BE2C (cell line): ENCODE measurements around the gene CDC14B.

ENCODE experiments used
- DNase-seq: peaks from one replicate; pipeline ENCODE4 v3.0.0-alpha.2; 2020
- H3K27me3 ChIP-seq: fragments of 250-450 bp; sonication (Bioruptor Pico); 2 replicates; pipeline ENCODE4 v1.5.1; 2020; ENCODE audit warnings: mild to moderate bottlenecking
- H3K36me3 ChIP-seq: fragments of 250-450 bp; sonication (Bioruptor Pico); 2 replicates; pipeline ENCODE4 v1.5.1; 2020; ENCODE audit warnings: mild to moderate bottlenecking
- H3K4me1 ChIP-seq: fragments of 250-450 bp; sonication (Bioruptor Pico); 2 replicates; pipeline ENCODE4 v1.5.1; 2020
- H3K4me3 ChIP-seq: 2 replicates; pipeline ENCODE4 v1.5.1; 2011; ENCODE audit warnings: low read depth, low read length
- H3K9me3 ChIP-seq: fragments of 250-450 bp; sonication (Bioruptor Pico); 2 replicates; pipeline ENCODE4 v1.5.1; 2020
- TF ChIP-seq, protein P1 (sequence below): IDR thresholded peaks from 2 replicates; pipeline ENCODE4 v1.5.1; 2012; ENCODE audit warnings: mild to moderate bottlenecking, low read depth, low read length

Gene CDC14B

GRCh38 chr9:96458226-96458625 lies 161.4 kb downstream of the CDC14B start:
- TF ChIP-seq, protein P1, sequence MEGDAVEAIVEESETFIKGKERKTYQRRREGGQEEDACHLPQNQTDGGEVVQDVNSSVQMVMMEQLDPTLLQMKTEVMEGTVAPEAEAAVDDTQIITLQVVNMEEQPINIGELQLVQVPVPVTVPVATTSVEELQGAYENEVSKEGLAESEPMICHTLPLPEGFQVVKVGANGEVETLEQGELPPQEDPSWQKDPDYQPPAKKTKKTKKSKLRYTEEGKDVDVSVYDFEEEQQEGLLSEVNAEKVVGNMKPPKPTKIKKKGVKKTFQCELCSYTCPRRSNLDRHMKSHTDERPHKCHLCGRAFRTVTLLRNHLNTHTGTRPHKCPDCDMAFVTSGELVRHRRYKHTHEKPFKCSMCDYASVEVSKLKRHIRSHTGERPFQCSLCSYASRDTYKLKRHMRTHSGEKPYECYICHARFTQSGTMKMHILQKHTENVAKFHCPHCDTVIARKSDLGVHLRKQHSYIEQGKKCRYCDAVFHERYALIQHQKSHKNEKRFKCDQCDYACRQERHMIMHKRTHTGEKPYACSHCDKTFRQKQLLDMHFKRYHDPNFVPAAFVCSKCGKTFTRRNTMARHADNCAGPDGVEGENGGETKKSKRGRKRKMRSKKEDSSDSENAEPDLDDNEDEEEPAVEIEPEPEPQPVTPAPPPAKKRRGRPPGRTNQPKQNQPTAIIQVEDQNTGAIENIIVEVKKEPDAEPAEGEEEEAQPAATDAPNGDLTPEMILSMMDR, result no peak
- Histone ChIP-seq H3K27me3 (no peaks in the 10 kb centered on the region), H3K4me3 (no peak overlapping the region), H3K4me1 (no peaks in the 10 kb centered on the region), H3K9me3 (no peaks in the 10 kb centered on the region), H3K36me3 (no peaks in the 10 kb centered on the region; the same call in 1 of the 2 replicates)
- DNase-seq, result no peak

- TF ChIP-seq, protein P1, result no peak
- Histone ChIP-seq H3K36me3 (no peaks in the 10 kb centered on the region; the same call in 1 of the 2 replicates), H3K4me3 (no peak overlapping the region), H3K4me1 (no peaks in the 10 kb centered on the region), H3K9me3 (no peaks in the 10 kb centered on the region), H3K27me3 (no peaks in the 10 kb centered on the region)
- no peak for DNase-seq
Measured at GRCh38 chr9:96457266-96457665, 162.4 kb downstream of the CDC14B start.

DNA sequence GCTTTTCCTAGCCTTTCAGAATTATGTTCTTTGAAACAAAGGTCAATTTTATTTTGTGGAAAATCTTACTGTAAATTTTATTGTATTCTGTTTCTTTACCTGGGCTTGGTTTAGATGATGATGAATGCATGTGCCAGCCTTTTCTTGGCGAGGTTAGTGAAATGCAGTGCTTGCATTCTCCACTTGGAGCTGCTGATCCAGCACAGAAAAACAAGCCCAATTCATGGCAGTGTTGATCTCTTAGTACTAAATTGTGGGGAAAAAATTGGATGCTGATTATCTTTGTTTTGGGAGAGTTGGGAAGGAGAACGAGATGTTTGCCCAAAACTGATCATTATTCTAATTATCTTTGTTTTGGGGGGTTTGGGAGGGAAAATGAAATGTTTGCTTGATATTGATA lies 166.0 kb downstream of the CDC14B start:
- TF ChIP-seq, protein P1, result peak; percentile 74
- DNase-seq, result peak; percentile 21

DNA sequence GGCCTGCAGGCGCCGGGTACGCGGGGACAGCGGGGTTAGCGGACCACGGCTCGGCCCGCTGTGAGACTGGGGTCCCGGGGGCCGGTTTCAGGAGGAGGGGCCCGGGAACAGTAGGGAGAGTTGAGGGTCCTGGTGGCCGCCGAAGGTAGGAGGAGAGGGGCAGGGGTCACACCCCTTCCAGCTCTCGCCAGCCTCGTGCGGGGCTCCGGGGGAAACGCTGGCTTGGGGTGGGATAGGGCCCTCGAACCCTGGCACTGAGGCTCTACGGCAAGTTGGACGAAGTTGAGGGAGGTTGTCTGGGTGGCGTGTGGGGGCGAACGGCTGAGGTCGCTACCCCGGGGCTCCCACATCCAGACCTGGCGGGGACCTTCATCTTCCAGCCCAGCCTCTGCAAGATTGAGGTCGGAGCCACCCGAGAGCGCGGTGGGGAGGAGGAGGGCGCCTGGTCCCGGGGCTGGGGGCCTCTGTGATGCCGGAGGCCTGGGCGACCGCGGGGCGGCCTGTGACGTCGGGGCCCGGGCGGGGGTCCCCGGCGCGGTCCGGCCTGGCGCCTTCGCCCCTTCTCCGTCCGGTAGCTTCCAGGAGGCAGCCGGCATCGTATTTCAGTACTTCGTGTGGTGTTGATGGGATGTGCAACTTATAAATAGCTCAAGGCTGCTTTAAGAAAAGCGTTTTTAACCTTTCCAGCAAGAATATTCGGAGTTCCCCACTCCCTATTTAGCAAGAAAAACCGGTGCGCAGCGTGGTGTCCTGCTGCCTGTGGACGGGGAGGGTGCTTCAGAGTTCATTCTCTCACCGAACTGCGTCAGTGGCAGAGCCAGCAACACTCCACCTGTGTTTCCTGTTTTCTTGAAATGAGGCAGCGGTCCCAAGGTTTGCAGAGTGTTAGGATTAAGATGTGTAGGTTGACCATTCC lies 168.8 kb downstream of the CDC14B start:
- Histone ChIP-seq H3K9me3 (no peaks in the 10 kb centered on the region), H3K4me1 (peaks cover 4% of the 10 kb centered on the region), H3K36me3 (no peaks in the 10 kb centered on the region; the same call in 1 of the 2 replicates), H3K4me3 (peak overlapping the region; percentile 68), H3K27me3 (no peaks in the 10 kb centered on the region)
- TF ChIP-seq, protein P1, result no peak
- DNase-seq, result peak; percentile 26

More for the DNA sequence above, 166.0 kb downstream of the CDC14B start:
- Histone ChIP-seq H3K4me3 (no peak overlapping the region), H3K36me3 (no peaks in the 10 kb centered on the region; the same call in 1 of the 2 replicates), H3K27me3 (no peaks in the 10 kb centered on the region), H3K9me3 (no peaks in the 10 kb centered on the region), H3K4me1 (peaks cover 4% of the 10 kb centered on the region)
